Measurements from ENCODE around the gene NAA80. TPM values are rescaled to one million over a fixed set of nuclear protein-coding genes. Genes with fewer than 3 reads are reported as not detected.

The NAA80 gene
- total and polyA plus RNA-seq, 2 of the 8 experiments (the other 6 are each of a cell fraction or from before 2014, with no cell fraction given): 11.3 to 16.7 TPM

- 75% methylated on average over 1 of the region's 2 CpGs; no CpG with 5 or more reads in 1 of the 2 experiments for WGBS, 2 experiments (ENCODE audit: extremely low coverage in 1 of 2, insufficient coverage in 1 of 2, insufficient read length in 1 of 2, insufficient replicate concordance in 2 of 2, low coverage in 1 of 2, low lambda C conversion rate in 2 of 2, missing lambda C conversion rate in 1 of 2)
- Histone ChIP-seq H2BK20ac (ENCODE audit: low read length) (0 out of 2 replicates have a peak overlapping the region, but pooled peaks have one; percentile 61), H3K36me3 (ENCODE audit: control insufficient read depth in 2 of 4, insufficient read depth in 4 of 4, low read length in 3 of 4) (peaks cover 8 to 18% (median 12%) of the 10 kb centered on the region in 4 experiments; a peak in 6 of 8 replicates), H3K4me3 (ENCODE audit: extremely low read depth in 1 of 4, insufficient read depth in 2 of 4, low read depth in 3 of 4, low read length in 4 of 4) (no peak overlapping the region), H3K4me1 (replicated peaks in 1 of 4; ENCODE audit: control insufficient read depth in 3 of 4, insufficient read depth in 4 of 4, low read length in 3 of 4) (peaks cover 0 to 38% (median 29%) of the 10 kb centered on the region in 4 experiments; a peak in 6 of 7 replicates), H3K18ac (ENCODE audit: extremely low read depth, low read length) (no peak overlapping the region), H3K4ac (replicated peaks; ENCODE audit: insufficient read length, low read depth, low read length) (no peak overlapping the region), H4K8ac (ENCODE audit: extremely low read depth, insufficient read depth, low read length) (peak overlapping the region; percentile 20), H3K79me2 (ENCODE audit: control insufficient read depth in 1 of 2, insufficient read depth in 2 of 2, low read length in 2 of 2) (no peaks in the 10 kb centered on the region), H2BK15ac (ENCODE audit: low read length) (no peak overlapping the region), H3K9ac (replicated peaks in 1 of 4; ENCODE audit: extremely low read depth in 1 of 4, low read depth in 3 of 4, low read length in 3 of 4) (no peak overlapping the region), H2AFZ (ENCODE audit: low read length) (no peak overlapping the region), H3K23me2 (ENCODE audit: low read depth, low read length) (peaks cover 2% of the 10 kb centered on the region; the same call in 1 of the 2 replicates), H2BK12ac (ENCODE audit: low read depth, low read length) (peak overlapping the region; percentile 43; the same call in 1 of the 2 replicates), H3K56ac (replicated peaks; ENCODE audit: insufficient read length, low read depth, low read length) (no peak overlapping the region), H3K23ac (ENCODE audit: insufficient read length) (no peak overlapping the region), H4K20me1 (replicated peaks in 1 of 2; ENCODE audit: control insufficient read depth in 1 of 2, insufficient read depth in 2 of 2, low read length in 2 of 2) (peaks cover 2 to 7% of the 10 kb centered on the region in 2 experiments), H3K14ac (ENCODE audit: insufficient read length) (no peak overlapping the region), H4K91ac (replicated peaks; ENCODE audit: insufficient read length, low read length) (peak overlapping the region; percentile 5), H3K4me2 (ENCODE audit: insufficient read depth in 1 of 2, low read depth in 2 of 2, low read length in 2 of 2) (no peak overlapping the region), H3K79me1 (ENCODE audit: low read depth, low read length) (no peaks in the 10 kb centered on the region), H3K27me3 (replicated peaks in 1 of 4; ENCODE audit: control insufficient read depth in 3 of 4, extremely low read depth in 1 of 4, insufficient read depth in 3 of 4, low read length in 3 of 4) (no peaks in the 10 kb centered on the region; a peak in 1 of 7 replicates), H4K5ac (ENCODE audit: insufficient read length, low read depth, low read length) (no peak overlapping the region), H3K9me3 (ENCODE audit: insufficient read depth in 2 of 2, low read depth in 1 of 2, low read length in 1 of 2) (no peaks in the 10 kb centered on the region), H2AK5ac (ENCODE audit: low read depth, low read length) (peak overlapping the region; percentile 28; the same call in 1 of the 2 replicates), H3K27ac (ENCODE audit: low read depth, low read length) (no peak overlapping the region), H2BK5ac (ENCODE audit: low read depth, low read length) (no peak overlapping the region), H2BK120ac (replicated peaks; ENCODE audit: low read depth, low read length) (no peak overlapping the region)
- TF ChIP-seq MAFK (IDR thresholded peaks at IDR 0.05; ENCODE audit: low read depth, low read length) (no peak), POLR2AphosphoS5 (IDR thresholded peaks at IDR 0.05; ENCODE audit: low read depth, low read length) (0 out of 2 replicates have a peak, but pooled peaks have one; percentile 15), POU5F1 (IDR thresholded peaks at IDR 0.05; ENCODE audit: low read depth, low read length) (no peak)
- POLR2A ChIA-PET (ENCODE audit: partially characterized antibody): interaction anchor here (0.8 to 4.3 kb wide), 8 partner anchors 9 to 67 kb away, joined by 3 to 35 read pairs (median 5); partner anchors contain the start of genes HYAL3, NAA80 and SEMA3B
- CTCF ChIA-PET (ENCODE audit: partially characterized antibody): interaction anchor here (2.4 to 53.5 kb wide), 6 partner anchors 8 to 68 kb away, joined by 7 to 2149 read pairs (median 146); partner anchors contain the start of genes GNAI2, GNAT1, HYAL2 and LSMEM2
- DNase-seq (ENCODE audit: low read depth in 1 of 2, low spot score in 2 of 2) (no peak), FAIRE-seq (no peak)
Observed at GRCh38 chr3:50261505-50261904, 37.7 kb downstream of the NAA80 start.

Measured in H1 (cell line).